Parathyroid adenoma (tissue), 2 donors: ENCODE measurements around the gene CCDC177.
A peak's percentile ranks its signal among the peaks of the same experiment; 100 is the strongest.

Experiments
- H2AFZ ChIP-seq: fragments of 300-600 bp; sonication (generic); one replicate; pipeline ENCODE4 v1.7.0; 2017; ENCODE audit warnings: antibody characterized with exemption, mild to moderate bottlenecking
- H3K27ac ChIP-seq: fragments of 300-600 bp; sonication (generic); one replicate; pipeline ENCODE4 v1.7.0; 2017
- H3K27me3 ChIP-seq: fragments of 300-600 bp; sonication (generic); one replicate; pipeline ENCODE4 v1.7.0; 2017; ENCODE audit warnings: low read length; ENCODE audit not compliant: control insufficient read depth, insufficient read depth
- H3K36me3 ChIP-seq: fragments of 300-600 bp; sonication (generic); one replicate; pipeline ENCODE4 v1.7.0; 2017; ENCODE audit warnings: low read length; ENCODE audit not compliant: control insufficient read depth, insufficient read depth
- H3K4me1 ChIP-seq: fragments of 300-600 bp; sonication (generic); one replicate; pipeline ENCODE4 v1.7.0; 2017; ENCODE audit warnings: control low read depth
- H3K4me2 ChIP-seq: fragments of 300-600 bp; sonication (generic); one replicate; pipeline ENCODE4 v1.7.0; 2017; ENCODE audit warnings: low read length
- H3K4me3 ChIP-seq: fragments of 300-600 bp; sonication (generic); one replicate; pipeline ENCODE4 v1.7.0; 2017; ENCODE audit warnings: low read depth, low read length
- H3K79me2 ChIP-seq: fragments of 300-600 bp; sonication (generic); one replicate; pipeline ENCODE4 v1.7.0; 2017; ENCODE audit warnings: control low read depth
- H3K9ac ChIP-seq: fragments of 300-600 bp; sonication (generic); one replicate; pipeline ENCODE4 v1.7.0; 2017; ENCODE audit warnings: mild to moderate bottlenecking
- H3K9me3 ChIP-seq: fragments of 300-600 bp; sonication (generic); one replicate; pipeline ENCODE4 v1.7.0; 2017; ENCODE audit warnings: low read length; ENCODE audit not compliant: control insufficient read depth
- CTCF ChIP-seq: fragments of 300-600 bp; sonication (generic); IDR thresholded peaks from one replicate; pipeline ENCODE4 v1.7.0; 2017; ENCODE audit warnings: antibody characterized with exemption, mild to moderate bottlenecking
- donor health status: primary hyperparathyroidism.

The CCDC177 gene

GRCh38 chr14:69582212-69582611 lies 7.5 kb upstream of the CCDC177 start:
- Histone ChIP-seq H3K4me2 (no peak overlapping the region), H3K9ac (no peak overlapping the region), H3K4me3 (no peak overlapping the region), H3K79me2 (no peaks in the 10 kb centered on the region), H3K27ac (no peak overlapping the region), H2AFZ (no peak overlapping the region), H3K4me1 (no peaks in the 10 kb centered on the region), H3K36me3 (no peaks in the 10 kb centered on the region), H3K9me3 (no peaks in the 10 kb centered on the region), H3K27me3 (no peaks in the 10 kb centered on the region)
- no peak for TF ChIP-seq CTCF

- no peaks in the 10 kb centered on the region for H3K36me3 ChIP-seq
- no peaks in the 10 kb centered on the region for H3K9me3 ChIP-seq
- no peak overlapping the region for H3K27ac ChIP-seq
- no peaks in the 10 kb centered on the region for H3K4me1 ChIP-seq
- no peak overlapping the region for H2AFZ ChIP-seq
- H3K4me3 ChIP-seq = no peak overlapping the region
- no peak overlapping the region for H3K4me2 ChIP-seq
- no peaks in the 10 kb centered on the region for H3K27me3 ChIP-seq
- no peak overlapping the region for H3K9ac ChIP-seq
- no peak for TF ChIP-seq CTCF
- no peaks in the 10 kb centered on the region for H3K79me2 ChIP-seq
Observed at GRCh38 chr14:69581316-69581935, 6.8 kb upstream of the CCDC177 start.

GRCh38 chr14:69580009-69580577 lies 5.4 kb upstream of the CCDC177 start:
- no peak for TF ChIP-seq CTCF
- no peaks in the 10 kb centered on the region for H3K9me3 ChIP-seq
- H3K79me2 ChIP-seq = no peaks in the 10 kb centered on the region
- no peak overlapping the region for H3K4me2 ChIP-seq
- no peaks in the 10 kb centered on the region for H3K27me3 ChIP-seq
- no peak overlapping the region for H3K9ac ChIP-seq
- no peak overlapping the region for H3K4me3 ChIP-seq
- H3K27ac ChIP-seq = no peak overlapping the region
- no peak overlapping the region for H2AFZ ChIP-seq
- H3K4me1 ChIP-seq = no peaks in the 10 kb centered on the region
- H3K36me3 ChIP-seq = no peaks in the 10 kb centered on the region

GRCh38 chr14:69579476-69579875 lies 4.8 kb upstream of the CCDC177 start:
- Histone ChIP-seq H3K9ac (no peak overlapping the region), H3K36me3 (no peaks in the 10 kb centered on the region), H3K9me3 (no peaks in the 10 kb centered on the region), H3K4me1 (no peaks in the 10 kb centered on the region), H3K4me3 (no peak overlapping the region), H3K4me2 (no peak overlapping the region), H3K79me2 (no peaks in the 10 kb centered on the region), H2AFZ (no peak overlapping the region), H3K27me3 (no peaks in the 10 kb centered on the region), H3K27ac (no peak overlapping the region)
- TF ChIP-seq CTCF = no peak

- Histone ChIP-seq H3K9me3 (no peaks in the 10 kb centered on the region), H3K27ac (no peak overlapping the region), H2AFZ (peak overlapping the region; percentile 61), H3K79me2 (no peaks in the 10 kb centered on the region), H3K4me1 (peaks cover 3% of the 10 kb centered on the region), H3K36me3 (no peaks in the 10 kb centered on the region), H3K27me3 (peaks cover 7% of the 10 kb centered on the region), H3K9ac (no peak overlapping the region), H3K4me2 (peak overlapping the region; percentile 45), H3K4me3 (no peak overlapping the region)
- no peak for TF ChIP-seq CTCF
Observed at GRCh38 chr14:69574954-69575295, 254 bp upstream of the CCDC177 start.
